Epithelial cell of esophagus (primary cell): ENCODE measurements around the gene APOL2.
"Not testable (repeated sequence)": the region's sequence is repeated elsewhere in the genome, so short reads cannot be mapped to it uniquely, and the experiment has no call there.

Experiments
- DNase-seq: peaks from one replicate; pipeline ENCODE4 v3.0.0; 2010; ENCODE audit warnings: low read depth
- H3K4me3 ChIP-seq: 2 replicates; pipeline ENCODE4 v1.5.1; 2011; ENCODE audit warnings: mild to moderate bottlenecking, low read length, control low read depth
- TF ChIP-seq, protein P1 (sequence below): IDR thresholded peaks from 2 replicates; pipeline ENCODE4 v1.5.1; 2011; ENCODE audit warnings: low read depth, mild to moderate bottlenecking, low read length, control low read depth, inconsistent platforms; ENCODE audit not compliant: insufficient read depth; ENCODE audit errors: missing control alignments

APOL2 gene

DNA sequence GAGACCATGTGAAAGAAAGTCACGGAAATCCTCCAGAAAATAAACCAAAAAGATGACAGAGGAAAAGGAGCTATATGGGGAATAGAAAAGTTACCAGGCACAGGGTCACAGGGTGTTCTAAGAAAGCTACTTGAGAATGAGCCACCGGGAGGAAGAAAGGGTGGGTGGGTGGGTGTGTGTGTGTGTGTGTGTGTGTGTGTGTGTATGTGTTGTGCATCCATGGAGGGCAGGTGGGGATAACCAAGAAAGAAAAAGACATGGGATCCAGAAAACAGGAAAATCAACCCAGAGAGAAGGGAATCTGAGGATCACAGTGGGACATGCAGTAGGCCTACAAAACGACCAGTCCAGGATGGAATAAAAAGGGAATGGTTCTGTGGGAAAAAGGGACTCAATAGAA, 3.7 kb downstream of the APOL2 start:
- TF ChIP-seq, protein P1, sequence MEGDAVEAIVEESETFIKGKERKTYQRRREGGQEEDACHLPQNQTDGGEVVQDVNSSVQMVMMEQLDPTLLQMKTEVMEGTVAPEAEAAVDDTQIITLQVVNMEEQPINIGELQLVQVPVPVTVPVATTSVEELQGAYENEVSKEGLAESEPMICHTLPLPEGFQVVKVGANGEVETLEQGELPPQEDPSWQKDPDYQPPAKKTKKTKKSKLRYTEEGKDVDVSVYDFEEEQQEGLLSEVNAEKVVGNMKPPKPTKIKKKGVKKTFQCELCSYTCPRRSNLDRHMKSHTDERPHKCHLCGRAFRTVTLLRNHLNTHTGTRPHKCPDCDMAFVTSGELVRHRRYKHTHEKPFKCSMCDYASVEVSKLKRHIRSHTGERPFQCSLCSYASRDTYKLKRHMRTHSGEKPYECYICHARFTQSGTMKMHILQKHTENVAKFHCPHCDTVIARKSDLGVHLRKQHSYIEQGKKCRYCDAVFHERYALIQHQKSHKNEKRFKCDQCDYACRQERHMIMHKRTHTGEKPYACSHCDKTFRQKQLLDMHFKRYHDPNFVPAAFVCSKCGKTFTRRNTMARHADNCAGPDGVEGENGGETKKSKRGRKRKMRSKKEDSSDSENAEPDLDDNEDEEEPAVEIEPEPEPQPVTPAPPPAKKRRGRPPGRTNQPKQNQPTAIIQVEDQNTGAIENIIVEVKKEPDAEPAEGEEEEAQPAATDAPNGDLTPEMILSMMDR = no peak
- no peak overlapping the region for H3K4me3 ChIP-seq
- DNase-seq = no peak

DNA sequence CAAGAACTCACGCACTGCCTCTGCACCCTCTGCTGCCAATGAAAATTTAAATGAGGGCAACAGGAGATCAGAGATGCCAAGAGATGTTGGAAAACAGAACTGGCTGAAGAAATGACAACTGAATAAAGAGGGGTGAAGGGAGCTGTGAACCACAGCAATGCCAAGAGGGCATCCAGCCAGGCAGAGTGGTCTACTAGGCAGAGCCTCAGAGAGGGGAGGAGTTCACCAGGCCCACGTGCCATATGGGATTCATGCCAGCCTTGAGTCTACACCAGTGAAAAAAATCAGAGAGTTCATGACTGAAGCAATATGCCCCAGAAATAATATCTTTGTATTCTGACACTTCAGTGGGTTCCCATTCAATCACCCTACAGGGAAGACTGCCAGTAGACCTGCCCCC, 4.4 kb downstream of the APOL2 start:
- no peak overlapping the region for H3K4me3 ChIP-seq
- DNase-seq = no peak
- TF ChIP-seq, protein P1 = no peak

DNA sequence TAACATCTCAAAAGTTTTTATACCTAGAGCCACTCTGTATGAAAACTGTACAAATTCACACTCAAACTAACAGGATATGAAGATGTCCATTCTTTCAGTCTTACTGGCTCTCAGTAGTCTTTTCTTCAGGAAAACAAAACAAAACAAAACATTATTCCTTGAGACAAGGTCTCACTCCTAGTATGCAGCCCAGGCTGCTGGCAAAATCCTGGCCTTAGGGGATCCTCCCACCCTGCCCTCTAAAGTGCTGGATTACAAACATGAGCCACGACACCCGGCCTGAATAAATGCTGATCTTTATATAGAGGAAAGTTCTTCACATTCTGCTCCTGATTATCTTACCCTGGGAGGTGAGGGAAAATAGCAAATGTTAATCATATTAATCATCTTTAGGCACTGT, 5.1 kb downstream of the APOL2 start:
- no peak for DNase-seq
- H3K4me3 ChIP-seq = no peak overlapping the region
- TF ChIP-seq, protein P1 = no peak

DNA sequence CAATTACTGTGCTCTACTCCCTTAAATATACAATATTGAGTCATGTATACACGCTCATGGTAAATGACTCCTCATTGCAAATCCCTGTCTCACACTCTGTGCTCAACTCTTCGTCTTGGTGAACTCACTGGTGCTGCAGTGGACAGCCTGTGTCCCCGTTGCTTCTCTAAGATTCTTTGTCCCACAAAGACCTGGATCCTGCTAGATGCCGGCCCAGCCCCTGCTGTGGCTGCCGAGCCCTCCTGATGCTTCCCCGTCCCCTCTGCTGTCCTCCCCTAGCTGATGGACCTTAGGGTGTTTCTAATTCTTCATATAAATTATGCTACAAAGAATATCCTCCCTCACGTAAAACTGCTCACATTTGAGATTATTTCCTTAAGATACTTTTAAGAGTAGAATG, 5.5 kb downstream of the APOL2 start:
- no peak overlapping the region for H3K4me3 ChIP-seq
- DNase-seq = no peak
- TF ChIP-seq, protein P1 = no peak

DNA sequence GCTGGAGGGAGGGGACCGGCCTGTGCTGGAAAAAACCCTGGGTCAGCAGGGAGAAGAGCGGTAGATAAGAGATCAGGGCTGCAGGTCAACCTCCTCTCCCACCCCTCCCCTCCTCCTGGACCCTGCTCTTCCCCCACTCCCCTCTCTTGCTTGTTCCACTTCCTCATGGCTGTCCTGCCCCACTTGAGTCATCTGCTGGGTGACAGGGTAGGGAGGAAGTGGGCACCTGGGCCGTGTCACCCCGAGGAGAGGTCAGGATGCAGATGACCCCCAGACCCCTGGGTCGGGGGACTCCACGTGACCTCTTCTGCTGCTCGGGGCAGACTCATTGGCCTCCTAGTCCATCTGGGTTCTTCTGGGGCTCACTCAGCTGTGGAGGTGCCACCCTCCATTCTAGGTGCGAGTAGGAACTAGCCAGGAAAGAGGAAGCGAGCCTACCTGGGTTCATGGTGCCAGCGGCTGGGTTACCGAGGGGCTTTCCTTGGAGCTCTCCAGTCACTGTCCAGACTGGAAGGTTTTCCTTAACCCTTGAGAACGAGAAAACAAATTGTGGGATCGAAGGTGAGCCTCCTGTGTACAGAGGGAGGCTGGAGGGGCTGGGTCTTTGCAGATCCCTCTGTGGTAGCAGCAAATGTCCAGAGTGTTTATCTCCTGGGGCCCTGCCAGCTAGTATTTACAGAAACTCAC, 6.5 kb downstream of the APOL2 start:
- no peak overlapping the region for H3K4me3 ChIP-seq
- DNase-seq = no peak
- TF ChIP-seq, protein P1 = no peak

DNA sequence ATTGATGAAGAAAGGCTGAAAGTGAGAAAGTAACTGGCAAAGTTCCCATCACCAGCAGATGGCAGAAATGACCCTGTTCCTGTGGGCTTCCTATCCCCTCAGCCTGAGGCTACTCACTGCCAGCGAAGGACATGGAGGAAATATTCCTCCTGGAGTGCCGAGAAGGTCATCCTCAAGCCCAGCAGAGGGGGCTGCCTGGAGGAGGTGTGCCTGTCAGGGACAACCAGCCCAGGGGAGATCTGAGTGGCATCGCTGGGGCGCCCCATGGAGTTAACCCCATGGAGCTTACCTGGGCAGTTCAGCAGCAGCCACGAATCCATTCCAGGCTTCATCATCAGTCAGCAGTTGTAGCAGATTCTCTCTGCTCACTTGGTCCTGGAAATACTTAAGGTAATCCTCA, 8.3 kb downstream of the APOL2 start:
- not testable (repeated sequence) for DNase-seq, H3K4me3 ChIP-seq

DNA sequence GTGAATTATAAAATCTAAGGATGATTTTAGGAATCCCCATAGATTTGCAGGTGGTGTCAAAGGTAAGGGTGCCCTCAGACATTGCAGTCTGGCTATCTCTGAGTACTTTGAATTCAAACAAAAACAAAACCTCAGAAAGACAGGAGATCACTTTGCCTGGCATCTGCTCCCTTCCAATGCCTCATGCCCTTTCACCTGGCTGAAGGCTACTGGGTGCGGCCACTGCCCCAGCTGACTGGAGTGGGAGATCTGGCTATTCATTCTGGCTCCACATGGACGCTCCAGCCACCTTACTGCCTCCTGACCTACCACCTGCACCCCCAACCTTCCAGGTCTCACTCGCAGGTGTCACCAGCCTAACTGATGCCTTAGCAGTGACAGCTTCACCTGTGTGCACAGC, 9.7 kb downstream of the APOL2 start:
- not testable (repeated sequence) for DNase-seq, H3K4me3 ChIP-seq

DNA sequence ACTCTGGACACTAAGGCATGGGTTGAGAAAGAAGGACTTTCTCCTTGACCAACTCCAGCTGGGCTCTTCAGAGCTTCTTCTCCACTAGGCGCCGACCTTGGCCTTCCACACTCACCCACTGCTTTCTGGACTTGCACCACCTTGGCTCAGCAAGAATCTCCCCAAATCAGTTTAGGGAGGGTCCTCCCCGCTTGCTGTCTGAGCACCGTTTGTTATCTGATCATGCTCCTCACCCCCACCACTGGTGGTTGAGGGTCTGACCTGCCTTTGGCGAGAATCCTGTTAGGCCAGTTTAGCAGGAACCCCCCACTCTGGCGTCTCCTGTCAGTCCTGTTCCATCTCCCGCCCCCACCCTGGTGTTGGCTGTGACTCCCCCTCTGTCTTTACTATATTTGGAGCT, 10.4 kb downstream of the APOL2 start:
- H3K4me3 ChIP-seq = no peak overlapping the region
- no peak for DNase-seq
- TF ChIP-seq, protein P1 = no peak

DNA sequence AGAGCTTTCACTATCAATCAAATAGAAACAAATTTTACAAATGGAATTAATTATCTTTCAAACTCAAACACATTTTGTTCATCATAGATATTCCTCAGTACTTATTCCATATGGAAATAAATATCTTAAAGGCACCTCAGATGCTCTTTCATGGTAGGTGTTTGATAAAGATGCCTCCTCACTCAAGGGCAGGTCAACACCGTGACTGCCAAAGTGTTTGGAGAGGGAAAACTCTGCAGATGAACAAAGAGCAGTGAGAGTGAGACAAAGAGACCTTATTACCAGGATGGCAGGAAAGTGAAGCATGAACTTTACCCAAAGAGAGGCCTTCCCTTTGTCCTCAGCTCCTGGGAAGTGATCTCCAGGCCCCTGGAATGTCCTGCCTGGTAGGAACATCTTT, 11.0 kb downstream of the APOL2 start:
- not testable (repeated sequence) for H3K4me3 ChIP-seq, DNase-seq
